Spleen (tissue), 7 donors: ENCODE results near the gene RNF111.

Experiments
- POLR2A ChIP-seq, 3 donors: fragments of 450-650 bp; IDR thresholded peaks; one replicate each; pipeline ENCODE4 v1.5.1; 2017; ENCODE audit warnings: antibody characterized with exemption in 3 of 3, mild to moderate bottlenecking in 1 of 3
- TF ChIP-seq, protein P1 (sequence below), 11 experiments: fragments of 200-600 bp in 7 of 11; fragments of 450-650 bp in 4 of 11; sonication (generic) in 4 of 11; IDR thresholded peaks in 8 of 11; conservative IDR thresholded peaks in 3 of 11; 1 replicate in 7 of 11; 2 replicates in 4 of 11; pipeline versions ENCODE4 v1.4.0 to v1.8.0; 2016 to 2021; ENCODE audit warnings: antibody characterized with exemption in 11 of 11, inconsistent platforms in 4 of 11, mild to moderate bottlenecking in 1 of 11
- donor health status: DM: no; HTN: no; CAD: no; lungs with moderate emphysema.
- donor health status: DM: no; HTN: no; CAD: no.
- donor health status: DM: no; HTN: no; CAD: no.

DNA sequence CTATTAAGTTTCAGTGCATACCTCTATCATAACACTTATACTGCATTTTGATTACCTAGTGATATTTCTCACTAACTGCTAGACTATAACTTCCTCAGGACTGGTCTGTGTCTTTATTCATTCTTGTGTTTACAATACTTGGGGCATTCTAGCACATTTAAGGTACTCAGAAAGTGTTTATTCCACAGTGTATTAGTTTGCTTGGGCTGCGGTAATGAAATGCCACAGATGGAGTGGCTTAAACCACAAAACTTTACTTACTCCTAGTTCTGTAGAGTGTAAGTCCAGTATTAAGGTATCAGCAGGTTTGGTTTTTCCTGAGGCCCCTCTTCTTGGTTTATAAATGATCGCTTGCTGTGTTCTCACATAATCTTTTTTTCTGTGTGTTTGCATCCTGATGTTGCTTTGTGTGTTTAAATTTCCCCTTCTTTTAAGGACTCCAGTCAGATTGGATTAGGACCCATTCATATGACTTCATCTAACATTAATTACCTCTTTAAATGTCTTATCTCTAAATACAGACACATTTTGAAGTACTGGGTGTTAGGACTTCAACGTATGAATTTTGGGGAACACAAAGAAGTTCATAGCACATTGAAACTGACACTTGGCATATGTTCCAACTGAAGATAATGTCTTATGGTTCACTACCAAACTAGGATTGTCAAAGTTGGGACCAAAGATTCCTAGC is 23.9 kb downstream of the RNF111 start:
- TF ChIP-seq POLR2A (IDR thresholded peaks at IDR 0.05): no peak
- TF ChIP-seq, protein P1, sequence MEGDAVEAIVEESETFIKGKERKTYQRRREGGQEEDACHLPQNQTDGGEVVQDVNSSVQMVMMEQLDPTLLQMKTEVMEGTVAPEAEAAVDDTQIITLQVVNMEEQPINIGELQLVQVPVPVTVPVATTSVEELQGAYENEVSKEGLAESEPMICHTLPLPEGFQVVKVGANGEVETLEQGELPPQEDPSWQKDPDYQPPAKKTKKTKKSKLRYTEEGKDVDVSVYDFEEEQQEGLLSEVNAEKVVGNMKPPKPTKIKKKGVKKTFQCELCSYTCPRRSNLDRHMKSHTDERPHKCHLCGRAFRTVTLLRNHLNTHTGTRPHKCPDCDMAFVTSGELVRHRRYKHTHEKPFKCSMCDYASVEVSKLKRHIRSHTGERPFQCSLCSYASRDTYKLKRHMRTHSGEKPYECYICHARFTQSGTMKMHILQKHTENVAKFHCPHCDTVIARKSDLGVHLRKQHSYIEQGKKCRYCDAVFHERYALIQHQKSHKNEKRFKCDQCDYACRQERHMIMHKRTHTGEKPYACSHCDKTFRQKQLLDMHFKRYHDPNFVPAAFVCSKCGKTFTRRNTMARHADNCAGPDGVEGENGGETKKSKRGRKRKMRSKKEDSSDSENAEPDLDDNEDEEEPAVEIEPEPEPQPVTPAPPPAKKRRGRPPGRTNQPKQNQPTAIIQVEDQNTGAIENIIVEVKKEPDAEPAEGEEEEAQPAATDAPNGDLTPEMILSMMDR (IDR thresholded peaks at IDR 0.05 in 8 of 11, conservative IDR thresholded peaks at IDR 0.05 in 3 of 11): no peak
